Measurements from ENCODE around the gene PM20D1. TPM values are rescaled to one million over a fixed set of nuclear protein-coding genes. Genes with fewer than 3 reads are reported as not detected.

The PM20D1 gene
- total RNA-seq, 1 experiment from 2014 or later: 0.26 TPM

DNA sequence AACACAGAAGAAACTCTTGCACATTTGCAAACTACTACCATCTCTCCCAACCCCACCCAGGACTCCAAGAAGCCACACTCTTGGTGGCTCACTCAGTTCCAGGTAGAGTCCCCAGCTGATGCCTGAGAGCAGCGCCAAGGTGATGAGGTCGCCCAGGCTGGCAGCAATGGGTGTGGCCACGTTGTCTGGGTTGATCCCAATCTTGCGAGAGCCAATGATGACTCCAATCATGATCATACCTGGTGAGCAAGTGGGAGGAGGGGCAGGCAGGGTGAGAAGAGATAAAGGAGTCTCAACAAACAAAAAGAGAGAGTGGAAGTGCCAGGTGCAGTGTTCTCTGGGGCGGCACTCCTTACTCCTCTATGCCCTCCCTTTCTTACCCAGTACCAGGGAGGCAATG is 51.4 kb downstream of the PM20D1 start:
- H3K27me3 Mint-ChIP-seq (ENCODE audit: unreplicated experiment): no peaks in the 10 kb centered on the region
- H3K36me3 Mint-ChIP-seq (ENCODE audit: insufficient read depth, unreplicated experiment): peaks cover under 1% of the 10 kb centered on the region
- intact Hi-C loops (cut with micrococcal nuclease; ENCODE audit: unreplicated experiment): loop anchor here (10.0 kb wide), 2 partner anchors 56 to 306 kb away; partner anchors contain the start of gene PM20D1
- DNase-seq: no peak
- no peaks in the 10 kb centered on the region for H3K4me1 Mint-ChIP-seq (ENCODE audit: low read depth, unreplicated experiment)
- BruUV-seq (replicated peaks): no TSS peak
- TF ChIP-seq, protein P1, sequence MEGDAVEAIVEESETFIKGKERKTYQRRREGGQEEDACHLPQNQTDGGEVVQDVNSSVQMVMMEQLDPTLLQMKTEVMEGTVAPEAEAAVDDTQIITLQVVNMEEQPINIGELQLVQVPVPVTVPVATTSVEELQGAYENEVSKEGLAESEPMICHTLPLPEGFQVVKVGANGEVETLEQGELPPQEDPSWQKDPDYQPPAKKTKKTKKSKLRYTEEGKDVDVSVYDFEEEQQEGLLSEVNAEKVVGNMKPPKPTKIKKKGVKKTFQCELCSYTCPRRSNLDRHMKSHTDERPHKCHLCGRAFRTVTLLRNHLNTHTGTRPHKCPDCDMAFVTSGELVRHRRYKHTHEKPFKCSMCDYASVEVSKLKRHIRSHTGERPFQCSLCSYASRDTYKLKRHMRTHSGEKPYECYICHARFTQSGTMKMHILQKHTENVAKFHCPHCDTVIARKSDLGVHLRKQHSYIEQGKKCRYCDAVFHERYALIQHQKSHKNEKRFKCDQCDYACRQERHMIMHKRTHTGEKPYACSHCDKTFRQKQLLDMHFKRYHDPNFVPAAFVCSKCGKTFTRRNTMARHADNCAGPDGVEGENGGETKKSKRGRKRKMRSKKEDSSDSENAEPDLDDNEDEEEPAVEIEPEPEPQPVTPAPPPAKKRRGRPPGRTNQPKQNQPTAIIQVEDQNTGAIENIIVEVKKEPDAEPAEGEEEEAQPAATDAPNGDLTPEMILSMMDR (IDR thresholded peaks at IDR 0.05; ENCODE audit: unreplicated experiment): no peak
- no peak overlapping the region for H3K27ac Mint-ChIP-seq (ENCODE audit: unreplicated experiment)
- CTCF ChIA-PET: no interaction called here
- no peaks in the 10 kb centered on the region for H3K9me3 Mint-ChIP-seq (ENCODE audit: low read depth, unreplicated experiment)
- no peak overlapping the region for H3K4me3 Mint-ChIP-seq (ENCODE audit: low read depth, unreplicated experiment)

DNA sequence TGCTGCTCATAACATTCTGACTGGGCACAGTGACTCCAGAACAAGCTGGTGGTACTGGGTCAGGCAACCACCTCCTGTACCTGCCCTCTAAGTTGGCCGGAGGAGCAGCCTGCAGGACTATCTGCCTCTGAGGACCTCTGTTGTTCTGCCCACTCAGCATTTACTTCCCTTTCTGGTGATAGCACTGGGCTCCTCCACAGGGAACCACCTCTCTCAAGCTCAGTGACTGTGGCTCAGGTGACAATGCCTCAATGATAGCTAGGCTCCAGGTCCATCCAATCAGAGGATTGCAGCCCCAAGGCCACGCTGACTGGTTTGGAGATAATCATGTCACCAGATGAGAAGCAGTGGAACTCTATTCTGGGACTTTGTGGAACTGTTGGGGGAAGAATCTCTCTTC is 52.8 kb downstream of the PM20D1 start:
- peaks cover 4% of the 10 kb centered on the region for H3K36me3 Mint-ChIP-seq (ENCODE audit: insufficient read depth, unreplicated experiment)
- no peak overlapping the region for H3K27ac Mint-ChIP-seq (ENCODE audit: unreplicated experiment)
- no peaks in the 10 kb centered on the region for H3K27me3 Mint-ChIP-seq (ENCODE audit: unreplicated experiment)
- no peaks in the 10 kb centered on the region for H3K9me3 Mint-ChIP-seq (ENCODE audit: low read depth, unreplicated experiment)
- H3K4me1 Mint-ChIP-seq (ENCODE audit: low read depth, unreplicated experiment): no peaks in the 10 kb centered on the region
- no peak for DNase-seq
- BruUV-seq (replicated peaks): no TSS peak
- intact Hi-C loops (cut with micrococcal nuclease; ENCODE audit: unreplicated experiment): loop anchor here (10.0 kb wide), 2 partner anchors 58 to 308 kb away; partner anchors contain the start of gene PM20D1
- TF ChIP-seq, protein P1 (IDR thresholded peaks at IDR 0.05; ENCODE audit: unreplicated experiment): no peak
- CTCF ChIA-PET: no interaction called here
- no peak overlapping the region for H3K4me3 Mint-ChIP-seq (ENCODE audit: low read depth, unreplicated experiment)

DNA sequence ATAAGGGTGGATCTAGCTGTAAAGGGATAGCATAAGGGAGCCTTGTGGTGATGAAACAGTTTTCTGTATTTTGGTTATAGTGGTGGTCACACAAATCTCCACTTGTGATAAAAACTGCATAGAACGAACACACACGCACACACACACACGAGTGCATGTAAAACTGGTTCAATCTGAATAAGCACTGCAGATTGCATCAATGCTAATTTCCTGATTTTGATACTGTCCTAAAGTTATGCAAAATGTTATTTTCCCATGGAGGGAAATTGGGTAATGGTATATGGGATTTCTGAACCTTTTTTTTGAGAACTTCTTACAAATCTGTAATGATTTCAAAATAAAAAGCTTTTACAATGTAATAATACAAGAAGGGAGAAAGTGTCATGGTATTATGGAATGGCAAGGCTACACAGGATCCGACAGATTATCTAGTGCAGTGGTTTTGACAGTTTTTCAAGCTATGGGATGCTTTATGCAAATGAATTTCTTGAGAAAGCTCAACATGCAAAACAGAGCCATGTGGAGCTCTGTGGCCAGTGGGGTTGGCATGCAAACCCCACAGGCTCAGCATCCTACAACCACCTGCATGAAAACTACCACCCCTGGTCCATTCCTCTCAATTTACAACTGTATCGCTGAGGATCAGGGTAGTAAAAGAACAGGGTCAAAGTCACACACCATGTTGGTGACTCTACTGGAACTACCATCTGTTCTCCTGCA is 55.8 kb downstream of the PM20D1 start:
- no TSS peak for BruUV-seq (replicated peaks)
- Mint-ChIP-seq H3K9me3 (ENCODE audit: low read depth, unreplicated experiment) (no peaks in the 10 kb centered on the region), H3K4me3 (ENCODE audit: low read depth, unreplicated experiment) (no peak overlapping the region), H3K27me3 (ENCODE audit: unreplicated experiment) (no peaks in the 10 kb centered on the region), H3K27ac (ENCODE audit: unreplicated experiment) (no peak overlapping the region), H3K36me3 (ENCODE audit: insufficient read depth, unreplicated experiment) (peaks cover 4% of the 10 kb centered on the region), H3K4me1 (ENCODE audit: low read depth, unreplicated experiment) (no peaks in the 10 kb centered on the region)
- no peak for DNase-seq
- TF ChIP-seq, protein P1 (IDR thresholded peaks at IDR 0.05; ENCODE audit: unreplicated experiment): no peak
- intact Hi-C loops (cut with micrococcal nuclease; ENCODE audit: unreplicated experiment): loop anchor here (10.0 kb wide), 2 partner anchors 61 to 311 kb away; partner anchors contain the start of gene PM20D1
- CTCF ChIA-PET: interaction anchor here (1.2 to 2.3 kb wide), 2 partner anchors 114 to 183 kb away, joined by 3 to 10 read pairs; no protein-coding TSS in a partner anchor

DNA sequence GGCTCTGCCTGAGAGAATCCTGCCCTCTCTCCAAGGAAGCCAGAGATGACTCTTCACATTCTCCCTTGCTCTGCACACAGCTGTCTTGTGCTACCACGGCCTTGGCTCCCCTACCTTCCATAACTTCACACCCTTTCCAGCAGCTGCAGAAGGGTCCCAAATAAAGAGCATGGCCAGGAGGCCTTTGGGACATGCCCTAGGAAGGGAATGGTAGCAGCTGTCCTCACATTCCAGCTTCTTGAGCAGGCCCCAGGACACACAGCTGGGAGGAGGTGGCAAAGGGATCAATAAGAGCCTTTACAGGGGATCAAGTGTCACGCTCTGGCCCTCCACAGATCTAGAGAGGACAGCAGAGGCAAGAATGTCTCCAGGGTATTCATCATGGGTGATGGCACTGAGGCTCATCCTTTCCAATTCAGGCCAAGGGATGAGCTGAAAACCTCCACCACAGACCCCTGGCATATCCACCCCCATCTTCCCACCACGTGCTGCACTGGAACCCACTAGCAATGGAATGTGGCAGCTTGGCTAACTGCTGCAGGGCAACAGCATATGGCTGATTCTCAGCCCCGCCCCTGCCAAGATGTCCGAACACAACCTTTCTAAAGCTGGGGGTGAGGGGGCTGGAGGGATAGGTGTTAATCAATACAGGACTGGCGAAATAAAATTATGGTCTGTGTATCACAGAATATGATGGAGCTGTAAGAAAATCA is 56.8 kb downstream of the PM20D1 start:
- Mint-ChIP-seq H3K4me1 (ENCODE audit: low read depth, unreplicated experiment) (no peaks in the 10 kb centered on the region), H3K27ac (ENCODE audit: unreplicated experiment) (no peak overlapping the region), H3K36me3 (ENCODE audit: insufficient read depth, unreplicated experiment) (peaks cover 4% of the 10 kb centered on the region), H3K27me3 (ENCODE audit: unreplicated experiment) (no peaks in the 10 kb centered on the region), H3K4me3 (ENCODE audit: low read depth, unreplicated experiment) (no peak overlapping the region), H3K9me3 (ENCODE audit: low read depth, unreplicated experiment) (no peaks in the 10 kb centered on the region)
- intact Hi-C loops (cut with micrococcal nuclease; ENCODE audit: unreplicated experiment): loop anchor here (10.0 kb wide), 2 partner anchors 62 to 312 kb away; partner anchors contain the start of gene PM20D1
- no TSS peak for BruUV-seq (replicated peaks)
- no peak for DNase-seq
- TF ChIP-seq, protein P1 (IDR thresholded peaks at IDR 0.05; ENCODE audit: unreplicated experiment): no peak
- CTCF ChIA-PET: interaction anchor here (0.7 to 2.3 kb wide), 6 partner anchors 18 to 184 kb away, joined by 4 to 10 read pairs (median 4); partner anchors contain the start of gene RAB29

All from Calu3 (cell line).